Fibroblast of lung (primary cell): ENCODE results near the gene CCDC92B. TPM values are rescaled to one million over a fixed set of nuclear protein-coding genes. Genes with fewer than 3 reads are reported as not detected.

Experiments
- DNase-seq, 2 donors: peaks; one replicate each; pipeline versions ENCODE4 v3.0.0 to v3.0.0-alpha.2; 2010; ENCODE audit warnings: low read depth in 2 of 2
- H2AFZ ChIP-seq: 2 replicates; pipeline ENCODE4 v1.5.1; 2012; ENCODE audit warnings: low read length, control low read depth, inconsistent platforms
- H3K27ac ChIP-seq: 2 replicates; pipeline ENCODE4 v1.5.1; 2011; ENCODE audit warnings: low read length, control low read depth; ENCODE audit not compliant: insufficient read depth
- H3K27me3 ChIP-seq: 2 replicates; pipeline ENCODE4 v1.5.1; 2011; ENCODE audit warnings: mild to moderate bottlenecking, low read length; ENCODE audit not compliant: control insufficient read depth, insufficient read depth
- H3K36me3 ChIP-seq: 2 replicates; pipeline ENCODE4 v1.5.1; 2011; ENCODE audit warnings: low read length; ENCODE audit not compliant: control insufficient read depth, insufficient read depth
- H3K4me1 ChIP-seq: 2 replicates; pipeline ENCODE4 v1.5.1; 2011; ENCODE audit warnings: low read length; ENCODE audit not compliant: control insufficient read depth, insufficient read depth; ENCODE audit errors: extremely low read depth
- H3K4me2 ChIP-seq: 2 replicates; pipeline ENCODE4 v1.5.1; 2011; ENCODE audit warnings: low read length, control low read depth; ENCODE audit not compliant: insufficient read depth; ENCODE audit errors: extremely low read depth
- H3K4me3 ChIP-seq, 4 experiments: fragments of 200-600 bp in 1 of 4; sonication (generic) in 1 of 4; replicated peaks in 1 of 4; 2 replicates each; pipeline ENCODE4 v1.5.1; 2011 to 2016; ENCODE audit warnings: low read length in 4 of 4, low read depth in 3 of 4, mild to moderate bottlenecking in 3 of 4, control low read depth in 2 of 4, inconsistent platforms in 1 of 4, mixed read lengths in 1 of 4; ENCODE audit not compliant: insufficient read depth in 1 of 4; ENCODE audit errors: control extremely low read depth in 1 of 4
- H3K79me2 ChIP-seq: 2 replicates; pipeline ENCODE4 v1.5.1; 2012; ENCODE audit warnings: mild to moderate bottlenecking, low read length, inconsistent platforms; ENCODE audit not compliant: control insufficient read depth, insufficient read depth
- H3K9ac ChIP-seq: 2 replicates; pipeline ENCODE4 v1.5.1; 2011; ENCODE audit warnings: mild to moderate bottlenecking, low read length, control low read depth; ENCODE audit not compliant: insufficient read depth
- H3K9me3 ChIP-seq: 2 replicates; pipeline ENCODE4 v1.5.1; 2012; ENCODE audit warnings: low read depth, low read length; ENCODE audit not compliant: control insufficient read depth, insufficient read depth
- H4K20me1 ChIP-seq: 2 replicates; pipeline ENCODE4 v1.5.1; 2011; ENCODE audit warnings: low read length; ENCODE audit not compliant: control insufficient read depth, insufficient read depth; ENCODE audit errors: extremely low read depth
- CTCF ChIP-seq, 2 donors: IDR thresholded peaks in 1 of 2; conservative IDR thresholded peaks in 1 of 2; 1 replicate in 1 of 2; 2 replicates in 1 of 2; pipeline ENCODE4 v1.5.1; 2011 to 2012; ENCODE audit warnings: low read length in 2 of 2, control low read depth in 1 of 2, inconsistent platforms in 1 of 2, low read depth in 1 of 2, mild to moderate bottlenecking in 1 of 2
- EZH2 ChIP-seq: IDR thresholded peaks from 2 replicates; pipeline ENCODE4 v1.5.1; 2012; ENCODE audit warnings: low read length, control low read depth, mild to moderate bottlenecking; ENCODE audit errors: missing control alignments
- polyA plus RNA-seq, 2 donors: library from polyadenylated mRNA; depleted of rRNA in 1 of 2; stranded (reverse) in 1 of 2; unstranded in 1 of 2; fragments of >200 nt; gene quantifications; 2 replicates each; pipeline ENCODE4 v1.2.1, GENCODE V29; 2011 to 2012; ENCODE audit warnings: missing spikeins in 1 of 2
- total RNA-seq: library from RNA; depleted of rRNA; stranded (reverse); fragments of >200 nt; gene quantifications from 2 replicates; pipeline ENCODE4 v1.2.1, GENCODE V29; 2014

The CCDC92B gene
- total and polyA plus RNA-seq, 2 donors (not counting 1 experiment from before 2014, with no cell fraction given) = not detected

DNA sequence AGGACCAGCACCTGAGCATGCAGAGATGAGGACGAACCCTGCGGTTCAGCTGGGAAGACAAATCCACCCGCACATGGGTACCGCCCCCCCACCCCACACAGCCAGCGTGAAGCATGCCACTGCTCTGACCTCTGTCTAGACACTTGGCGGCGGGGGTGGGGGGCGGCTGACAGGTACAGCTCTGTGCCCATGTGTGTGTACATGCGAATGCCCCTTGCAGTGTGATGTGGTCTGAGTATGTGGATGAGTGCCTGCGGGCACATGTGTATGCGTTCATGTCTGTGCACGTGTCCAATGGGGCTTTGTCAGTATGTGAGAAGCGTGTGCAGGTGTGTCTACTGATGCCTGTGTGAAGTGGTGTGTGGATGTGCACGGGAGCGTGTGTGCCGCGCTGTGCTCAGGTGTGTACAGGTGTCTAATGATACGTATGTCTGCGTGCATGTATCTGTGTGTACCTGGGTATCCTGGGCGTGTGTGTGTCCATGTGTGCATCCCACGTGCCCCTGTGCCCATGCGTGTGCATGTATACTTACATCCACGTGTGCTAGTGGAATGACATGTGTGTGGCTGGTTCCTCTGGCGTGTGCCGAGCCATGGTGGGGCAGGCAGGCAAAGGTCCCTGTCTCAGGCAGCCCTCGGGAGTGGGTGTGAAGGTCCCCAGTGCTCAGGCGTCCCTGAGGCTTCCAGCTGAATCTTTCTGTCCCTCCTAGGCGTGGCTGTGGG lies 46.1 kb upstream of the CCDC92B start:
- TF ChIP-seq EZH2 (no peak), CTCF (conservative IDR thresholded peaks at IDR 0.05 in 1 of 2, IDR thresholded peaks at IDR 0.05 in 1 of 2; ENCODE audit: low read depth in 1 of 2, low read length in 2 of 2) (no peak)
- no peaks in the 10 kb centered on the region for H3K9me3 ChIP-seq
- H3K27me3 ChIP-seq = peaks cover 3% of the 10 kb centered on the region
- DNase-seq = no peak
- H3K27ac ChIP-seq = no peak overlapping the region
- H3K79me2 ChIP-seq = no peaks in the 10 kb centered on the region
- H2AFZ ChIP-seq = no peak overlapping the region
- no peaks in the 10 kb centered on the region for H3K4me1 ChIP-seq
- no peak overlapping the region for H3K4me2 ChIP-seq
- H3K36me3 ChIP-seq = no peaks in the 10 kb centered on the region
- no peak overlapping the region for H3K9ac ChIP-seq
- no peaks in the 10 kb centered on the region for H4K20me1 ChIP-seq
- no peak overlapping the region for H3K4me3 ChIP-seq

DNA sequence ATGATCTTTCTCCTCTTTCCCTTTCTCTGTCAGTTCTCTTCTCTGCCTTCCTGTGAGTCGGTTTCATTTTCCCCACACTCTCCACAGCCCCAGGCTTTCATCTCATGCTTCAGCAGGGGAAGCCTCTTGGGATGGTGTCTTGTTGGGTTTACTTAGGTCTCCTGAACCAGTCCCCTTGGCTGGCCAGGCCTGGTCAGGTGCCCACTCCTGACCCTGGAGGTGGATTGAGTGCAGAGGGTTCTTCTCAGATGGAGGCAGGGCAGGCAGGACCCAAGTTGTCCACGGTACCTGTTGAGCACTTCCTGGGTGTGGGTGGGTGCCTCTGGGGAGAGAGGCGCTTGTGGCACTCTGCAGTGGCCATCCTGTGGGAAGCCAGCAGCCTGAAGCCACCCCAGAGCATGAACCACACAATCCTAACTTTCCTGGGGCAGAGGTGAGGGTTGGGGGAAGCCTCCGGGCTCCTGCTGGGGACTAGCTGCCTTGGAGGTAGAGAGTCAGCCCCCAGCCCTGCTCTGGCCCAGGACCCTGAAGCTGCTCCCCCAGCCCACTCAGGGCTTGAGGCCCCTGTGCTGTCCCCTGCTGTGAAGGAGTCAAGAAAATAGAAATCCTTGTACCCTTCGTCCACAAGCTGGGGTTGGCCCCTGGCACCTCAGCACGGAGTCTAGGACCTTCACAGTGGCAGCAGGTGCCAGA lies 44.8 kb upstream of the CCDC92B start:
- H3K9ac ChIP-seq = no peak overlapping the region
- no peak overlapping the region for H3K4me3 ChIP-seq
- H3K27me3 ChIP-seq = peaks cover 3% of the 10 kb centered on the region
- no peaks in the 10 kb centered on the region for H3K79me2 ChIP-seq
- no peaks in the 10 kb centered on the region for H3K36me3 ChIP-seq
- no peaks in the 10 kb centered on the region for H3K9me3 ChIP-seq
- H4K20me1 ChIP-seq = no peaks in the 10 kb centered on the region
- DNase-seq = no peak
- H3K4me2 ChIP-seq = no peak overlapping the region
- H2AFZ ChIP-seq = no peak overlapping the region
- H3K4me1 ChIP-seq = no peaks in the 10 kb centered on the region
- no peak overlapping the region for H3K27ac ChIP-seq
- TF ChIP-seq EZH2 = no peak
- TF ChIP-seq CTCF (conservative IDR thresholded peaks at IDR 0.05 in 1 of 2, IDR thresholded peaks at IDR 0.05 in 1 of 2; ENCODE audit: low read depth in 1 of 2, low read length in 2 of 2) = no peak

DNA sequence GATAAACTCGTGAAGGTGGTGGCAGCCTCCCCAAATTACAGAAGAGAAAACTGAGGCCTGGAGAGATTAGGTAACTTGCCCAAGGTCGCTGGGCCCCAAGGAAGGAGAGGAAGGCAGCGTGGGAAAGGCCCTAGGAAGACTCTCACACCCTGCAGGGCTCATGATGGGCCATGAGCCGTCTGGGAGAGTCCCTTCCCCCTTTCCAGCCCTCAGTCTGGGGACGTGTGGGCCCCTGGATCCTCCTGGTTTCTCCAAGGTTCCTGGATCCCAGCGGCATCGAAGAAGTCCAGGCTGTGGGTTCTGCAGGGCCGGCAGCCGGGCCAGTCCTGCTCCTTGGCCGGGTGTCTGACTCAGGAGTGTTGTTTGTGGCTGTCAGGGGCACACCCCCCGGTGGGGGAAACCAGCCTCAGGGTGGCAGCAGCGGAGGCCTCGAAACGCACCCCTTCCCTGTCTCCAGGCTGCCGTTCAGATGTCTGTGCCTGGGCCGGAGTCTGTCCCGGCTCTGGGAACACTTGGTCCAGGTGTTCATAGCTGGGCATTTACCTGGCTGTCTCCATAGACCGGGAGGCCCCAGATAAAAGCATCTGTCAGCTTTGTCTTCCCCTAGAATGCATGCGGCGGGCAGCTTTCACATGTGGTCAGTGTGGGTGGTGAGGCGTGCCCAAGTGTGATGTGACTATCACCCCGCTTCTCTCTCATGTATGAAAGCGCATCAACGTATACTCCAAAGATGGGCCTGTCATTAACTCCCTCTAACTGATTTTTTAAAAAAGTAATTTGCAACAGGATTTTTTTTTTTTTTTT lies 43.1 kb upstream of the CCDC92B start:
- Histone ChIP-seq H3K79me2 (no peaks in the 10 kb centered on the region), H3K27me3 (peaks cover 3% of the 10 kb centered on the region), H3K4me3 (no peak overlapping the region), H3K27ac (no peak overlapping the region), H3K9me3 (no peaks in the 10 kb centered on the region), H3K4me1 (no peaks in the 10 kb centered on the region), H3K36me3 (no peaks in the 10 kb centered on the region), H3K9ac (no peak overlapping the region), H2AFZ (no peak overlapping the region), H3K4me2 (no peak overlapping the region), H4K20me1 (no peaks in the 10 kb centered on the region)
- TF ChIP-seq EZH2 (no peak), CTCF (conservative IDR thresholded peaks at IDR 0.05 in 1 of 2, IDR thresholded peaks at IDR 0.05 in 1 of 2; ENCODE audit: low read depth in 1 of 2, low read length in 2 of 2) (no peak)
- no peak for DNase-seq
